ENCODE measurements around the gene CFAP70. TPM values are rescaled to one million over a fixed set of nuclear protein-coding genes. Genes with fewer than 3 reads are reported as not detected.

The CFAP70 gene
- total RNA-seq, 1 experiment from 2014 or later: 0.10 TPM

GRCh38 chr10:73359492-73359891, 828 bp upstream of the CFAP70 start:
- DNase-seq (ENCODE audit: low read depth, low spot score) (no peak), ATAC-seq (no peak)
- in situ Hi-C loops (cut with HindIII; ENCODE audit: low pct_unique_long_range_greater_than_20kb, low sequenced_read_pairs): no loop called here
- intact Hi-C loops (cut with micrococcal nuclease; ENCODE audit: unreplicated experiment): loop anchor here (10.0 kb wide), 1 partner anchor 95 kb away; no protein-coding TSS in a partner anchor
- POLR2A ChIA-PET: no interaction called here
- no peak for TF ChIP-seq SIN3A (IDR thresholded peaks at IDR 0.05; ENCODE audit: borderline replicate concordance, insufficient read depth, low read depth, low read length)
- TF ChIP-seq TCF7L2 (IDR thresholded peaks at IDR 0.05; ENCODE audit: low read depth, low read length): no peak
- no peak for TF ChIP-seq CTCF (IDR thresholded peaks at IDR 0.05)
- TF ChIP-seq, protein P1, sequence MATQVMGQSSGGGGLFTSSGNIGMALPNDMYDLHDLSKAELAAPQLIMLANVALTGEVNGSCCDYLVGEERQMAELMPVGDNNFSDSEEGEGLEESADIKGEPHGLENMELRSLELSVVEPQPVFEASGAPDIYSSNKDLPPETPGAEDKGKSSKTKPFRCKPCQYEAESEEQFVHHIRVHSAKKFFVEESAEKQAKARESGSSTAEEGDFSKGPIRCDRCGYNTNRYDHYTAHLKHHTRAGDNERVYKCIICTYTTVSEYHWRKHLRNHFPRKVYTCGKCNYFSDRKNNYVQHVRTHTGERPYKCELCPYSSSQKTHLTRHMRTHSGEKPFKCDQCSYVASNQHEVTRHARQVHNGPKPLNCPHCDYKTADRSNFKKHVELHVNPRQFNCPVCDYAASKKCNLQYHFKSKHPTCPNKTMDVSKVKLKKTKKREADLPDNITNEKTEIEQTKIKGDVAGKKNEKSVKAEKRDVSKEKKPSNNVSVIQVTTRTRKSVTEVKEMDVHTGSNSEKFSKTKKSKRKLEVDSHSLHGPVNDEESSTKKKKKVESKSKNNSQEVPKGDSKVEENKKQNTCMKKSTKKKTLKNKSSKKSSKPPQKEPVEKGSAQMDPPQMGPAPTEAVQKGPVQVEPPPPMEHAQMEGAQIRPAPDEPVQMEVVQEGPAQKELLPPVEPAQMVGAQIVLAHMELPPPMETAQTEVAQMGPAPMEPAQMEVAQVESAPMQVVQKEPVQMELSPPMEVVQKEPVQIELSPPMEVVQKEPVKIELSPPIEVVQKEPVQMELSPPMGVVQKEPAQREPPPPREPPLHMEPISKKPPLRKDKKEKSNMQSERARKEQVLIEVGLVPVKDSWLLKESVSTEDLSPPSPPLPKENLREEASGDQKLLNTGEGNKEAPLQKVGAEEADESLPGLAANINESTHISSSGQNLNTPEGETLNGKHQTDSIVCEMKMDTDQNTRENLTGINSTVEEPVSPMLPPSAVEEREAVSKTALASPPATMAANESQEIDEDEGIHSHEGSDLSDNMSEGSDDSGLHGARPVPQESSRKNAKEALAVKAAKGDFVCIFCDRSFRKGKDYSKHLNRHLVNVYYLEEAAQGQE (IDR thresholded peaks at IDR 0.05; ENCODE audit: insufficient read depth in 1 of 2, low read depth in 2 of 2, low read length in 1 of 2): no peak
- no peak; the same call in 1 of the 2 replicates for TF ChIP-seq POLR2AphosphoS5 (IDR thresholded peaks at IDR 0.05; ENCODE audit: low read depth, low read length)
- peaks cover 9% of the 10 kb centered on the region for H3K4me1 ChIP-seq (ENCODE audit: control insufficient read depth, insufficient read depth, low read length)
- no peaks in the 10 kb centered on the region for H3K36me3 ChIP-seq (ENCODE audit: control insufficient read depth, insufficient read depth, low read length)
- peak overlapping the region; percentile 72; the same call in 1 of the 2 replicates for H3K27ac ChIP-seq (ENCODE audit: low read length)
- no peaks in the 10 kb centered on the region for H3K9me3 ChIP-seq (ENCODE audit: control insufficient read depth, insufficient read depth, low read depth, low read length)
- no TSS peak for BruUV-seq (replicated peaks)
- CTCF ChIA-PET: no interaction called here
- H3K4me3 ChIP-seq (ENCODE audit: low read depth in 2 of 2, low read length in 2 of 2): peak overlapping the region; percentile 73 to 83; a peak in 3 of 4 replicates
- H3K27me3 ChIP-seq (ENCODE audit: control insufficient read depth, insufficient read depth, low read length): peaks cover 9% of the 10 kb centered on the region; the same call in 1 of the 2 replicates

DNA sequence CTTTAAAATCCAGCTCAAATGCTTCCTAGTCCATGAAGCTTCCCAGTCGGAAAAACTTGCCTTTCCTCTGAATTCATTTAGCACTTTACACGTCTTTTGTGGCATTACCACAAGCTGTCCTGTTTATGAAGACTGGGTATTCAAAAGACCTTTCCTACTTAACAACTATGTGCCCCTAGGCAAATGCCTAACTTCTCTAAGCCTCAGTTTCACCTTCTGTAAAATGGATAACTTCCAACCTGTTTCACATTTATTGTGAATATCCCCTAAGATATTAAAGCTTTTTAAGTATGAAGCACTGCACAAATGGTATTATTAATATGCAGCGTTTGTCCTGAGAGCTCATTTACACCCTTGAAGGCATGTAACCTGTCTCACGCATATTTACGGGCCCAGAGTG, 843 bp downstream of the CFAP70 start:
- peak overlapping the region; percentile 73 to 83 for H3K4me3 ChIP-seq (ENCODE audit: low read depth in 2 of 2, low read length in 2 of 2)
- in situ Hi-C loops (cut with HindIII; ENCODE audit: low pct_unique_long_range_greater_than_20kb, low sequenced_read_pairs) (no loop called here), intact Hi-C loops (cut with micrococcal nuclease; ENCODE audit: unreplicated experiment) (loop anchor here (10.0 kb wide), 1 partner anchor 93 kb away; no protein-coding TSS in a partner anchor)
- CTCF ChIA-PET: no interaction called here
- H3K9me3 ChIP-seq (ENCODE audit: control insufficient read depth, insufficient read depth, low read depth, low read length): no peaks in the 10 kb centered on the region
- no TSS peak for BruUV-seq (replicated peaks)
- H3K4me1 ChIP-seq (ENCODE audit: control insufficient read depth, insufficient read depth, low read length): peaks cover 9% of the 10 kb centered on the region
- peak overlapping the region; percentile 76 for H3K27ac ChIP-seq (ENCODE audit: low read length)
- no peaks in the 10 kb centered on the region for H3K36me3 ChIP-seq (ENCODE audit: control insufficient read depth, insufficient read depth, low read length)
- ATAC-seq (no peak), DNase-seq (ENCODE audit: low read depth, low spot score) (no peak)
- POLR2A ChIA-PET: no interaction called here
- H3K27me3 ChIP-seq (ENCODE audit: control insufficient read depth, insufficient read depth, low read length): peaks cover 23% of the 10 kb centered on the region; the same call in 1 of the 2 replicates
- TF ChIP-seq, protein P1 (IDR thresholded peaks at IDR 0.05; ENCODE audit: insufficient read depth in 1 of 2, low read depth in 2 of 2, low read length in 1 of 2): no peak
- TF ChIP-seq CTCF (IDR thresholded peaks at IDR 0.05) (no peak), POLR2AphosphoS5 (IDR thresholded peaks at IDR 0.05; ENCODE audit: low read depth, low read length) (no peak), SIN3A (IDR thresholded peaks at IDR 0.05; ENCODE audit: borderline replicate concordance, insufficient read depth, low read depth, low read length) (no peak), TCF7L2 (IDR thresholded peaks at IDR 0.05; ENCODE audit: low read depth, low read length) (no peak)

Measured in Panc1 (cell line).